HG03196 (cell line): Measurements from ENCODE around the gene SMIM17.
"Not testable (repeated sequence)": the region's sequence is repeated elsewhere in the genome, so short reads cannot be mapped to it uniquely, and the experiment has no call there.

Source experiments
- ATAC-seq: cut with Tn5 transposase; IDR thresholded peaks from one replicate; pipeline ENCODE4 v1.9.1; 2021; ENCODE audit not compliant: unreplicated experiment

Gene SMIM17

GRCh38 chr19:56654151-56654550, 11.2 kb downstream of the SMIM17 start:
- ATAC-seq: no peak

GRCh38 chr19:56660381-56661107, 17.6 kb downstream of the SMIM17 start:
- no peak for ATAC-seq

- ATAC-seq: no peak
Observed at GRCh38 chr19:56661248-56661647, 18.3 kb downstream of the SMIM17 start.

- ATAC-seq: no peak
Observed at GRCh38 chr19:56663931-56664500, 21.1 kb downstream of the SMIM17 start.

- ATAC-seq: no peak
Observed at GRCh38 chr19:56664511-56664910, 21.6 kb downstream of the SMIM17 start.

GRCh38 chr19:56667311-56667870, 24.4 kb downstream of the SMIM17 start:
- ATAC-seq: no peak

GRCh38 chr19:56668676-56669075, 25.7 kb downstream of the SMIM17 start:
- no peak for ATAC-seq

- no peak for ATAC-seq
Observed at GRCh38 chr19:56670401-56670960, 27.5 kb downstream of the SMIM17 start.

- no peak for ATAC-seq
Observed at GRCh38 chr19:56670961-56671612, 28.1 kb downstream of the SMIM17 start.

GRCh38 chr19:56671613-56671994, 28.6 kb downstream of the SMIM17 start, which contains the start of gene ZNF835:
Gene ZNF835 (minus strand): TSS chr19:56671757. CDS start chr19:56665198, 6,559 bp downstream.
- ATAC-seq: no peak

- ATAC-seq: not testable (repeated sequence)
Observed at GRCh38 chr19:56672610-56673009, 29.7 kb downstream of the SMIM17 start.

- no peak for ATAC-seq
Observed at GRCh38 chr19:56678205-56678604, 35.2 kb downstream of the SMIM17 start.

GRCh38 chr19:56681702-56682101, 38.7 kb downstream of the SMIM17 start:
- ATAC-seq: no peak

- no peak for ATAC-seq
Observed at GRCh38 chr19:56683116-56683515, 40.2 kb downstream of the SMIM17 start.

GRCh38 chr19:56687031-56687430, 44.1 kb downstream of the SMIM17 start:
- no peak for ATAC-seq

- no peak for ATAC-seq
Observed at GRCh38 chr19:56689198-56689597, 46.2 kb downstream of the SMIM17 start.

GRCh38 chr19:56690670-56691069, 47.7 kb downstream of the SMIM17 start:
- no peak for ATAC-seq

GRCh38 chr19:56692206-56692895, 49.4 kb downstream of the SMIM17 start:
- ATAC-seq: no peak

GRCh38 chr19:56699552-56699951, 56.6 kb downstream of the SMIM17 start:
- no peak for ATAC-seq

- ATAC-seq: no peak
Observed at GRCh38 chr19:56701895-56702294, 58.9 kb downstream of the SMIM17 start.

GRCh38 chr19:56705939-56706338, 63.0 kb downstream of the SMIM17 start:
- no peak for ATAC-seq
